HG03196 (cell line): Measurements from ENCODE around the gene GLCE.
A peak's percentile ranks its signal among the peaks of the same experiment; 100 is the strongest.

Experiments
- ATAC-seq: cut with Tn5 transposase; IDR thresholded peaks from one replicate; pipeline ENCODE4 v1.9.1; 2021; ENCODE audit not compliant: unreplicated experiment

Gene GLCE

GRCh38 chr15:69160141-69160993 lies at the start of gene GLCE:
Gene GLCE (plus strand): TSS chr15:69160635. CDS start chr15:69255807, 95,172 bp downstream.
- peak; percentile 92 for ATAC-seq

- ATAC-seq = no peak
Measured at GRCh38 chr15:69114331-69114928, 46.0 kb upstream of the GLCE start.

GRCh38 chr15:69115031-69115430 lies 45.4 kb upstream of the GLCE start:
- no peak for ATAC-seq

- no peak for ATAC-seq
Measured at GRCh38 chr15:69116391-69116790, 44.0 kb upstream of the GLCE start.

GRCh38 chr15:69117431-69117871 lies 43.0 kb upstream of the GLCE start:
- no peak for ATAC-seq

- ATAC-seq = no peak
Measured at GRCh38 chr15:69118089-69118488, 42.3 kb upstream of the GLCE start.

- ATAC-seq = no peak
Measured at GRCh38 chr15:69119001-69119400, 41.4 kb upstream of the GLCE start.

- ATAC-seq = no peak
Measured at GRCh38 chr15:69119683-69120395, 40.6 kb upstream of the GLCE start.

- no peak for ATAC-seq
Measured at GRCh38 chr15:69120732-69121131, 39.7 kb upstream of the GLCE start.

GRCh38 chr15:69121198-69121828 lies 39.1 kb upstream of the GLCE start:
- ATAC-seq = no peak

GRCh38 chr15:69125236-69125635 lies 35.2 kb upstream of the GLCE start:
- ATAC-seq = no peak

- ATAC-seq = no peak
Measured at GRCh38 chr15:69126054-69126469, 34.4 kb upstream of the GLCE start.

- no peak for ATAC-seq
Measured at GRCh38 chr15:69127306-69127705, 33.1 kb upstream of the GLCE start.

GRCh38 chr15:69128667-69129311 lies 31.6 kb upstream of the GLCE start:
- no peak for ATAC-seq

- no peak for ATAC-seq
Measured at GRCh38 chr15:69131362-69132220, 28.8 kb upstream of the GLCE start.

- ATAC-seq = no peak
Measured at GRCh38 chr15:69132430-69132829, 28.0 kb upstream of the GLCE start.

GRCh38 chr15:69132977-69133861 lies 27.2 kb upstream of the GLCE start:
- no peak for ATAC-seq

- no peak for ATAC-seq
Measured at GRCh38 chr15:69133862-69134519, 26.4 kb upstream of the GLCE start.
